HEK293 (cell line): ENCODE results near the gene SH3BP4.

Source experiments
- KLF7 ChIP-seq: fragments of 450-650 bp; formaldehyde crosslinking; IDR thresholded peaks from 2 replicates; pipeline ENCODE4 v1.5.1; 2016; ENCODE audit warnings: missing biosample characterization, missing genetic modification characterization, borderline replicate concordance
- REPIN1 ChIP-seq: fragments of 450-650 bp; formaldehyde crosslinking; IDR thresholded peaks from 2 replicates; pipeline ENCODE4 v1.5.1; 2017; ENCODE audit warnings: missing biosample characterization, missing genetic modification characterization, low read depth
- ZFP3 ChIP-seq: fragments of 450-650 bp; formaldehyde crosslinking; IDR thresholded peaks from 2 replicates; pipeline ENCODE4 v1.5.1; 2016; ENCODE audit warnings: low read depth, missing biosample characterization, missing genetic modification characterization
- ZNF324 ChIP-seq: fragments of 450-650 bp; formaldehyde crosslinking; IDR thresholded peaks from 2 replicates; pipeline ENCODE4 v1.5.1; 2016; ENCODE audit warnings: missing biosample characterization, missing genetic modification characterization
- ZNF530 ChIP-seq: fragments of 450-650 bp; formaldehyde crosslinking; IDR thresholded peaks from 2 replicates; pipeline ENCODE4 v1.5.1; 2016; ENCODE audit warnings: low read depth, missing biosample characterization, missing genetic modification characterization
- TF ChIP-seq, protein P1 (sequence below): fragments of 450-650 bp; formaldehyde crosslinking; IDR thresholded peaks from 2 replicates; pipeline ENCODE4 v1.5.1; 2016; ENCODE audit warnings: missing biosample characterization, missing genetic modification characterization
- TF ChIP-seq, protein P2 (sequence below): IDR thresholded peaks from 2 replicates; pipeline ENCODE4 v1.6.1; 2011; ENCODE audit warnings: mild to moderate bottlenecking, low read depth, low read length, borderline replicate concordance

DNA sequence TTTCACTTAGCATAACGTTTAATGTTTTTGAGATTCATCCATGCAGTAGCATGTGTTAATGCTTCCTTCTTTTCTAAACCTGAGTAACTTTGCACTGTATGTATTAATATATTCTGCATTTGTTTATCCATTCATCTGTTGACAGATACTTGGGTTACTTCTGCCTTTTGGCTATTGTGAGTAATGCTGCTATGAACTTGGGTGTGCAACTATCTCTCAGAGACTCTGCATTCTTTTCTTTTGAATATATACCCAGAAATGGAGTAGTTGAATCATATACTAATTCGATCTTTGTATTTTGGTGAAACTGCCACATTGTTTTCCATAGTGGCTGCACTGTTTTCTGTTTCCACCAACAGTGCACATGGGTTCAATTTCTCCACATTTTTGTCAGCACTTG is 128.3 kb downstream of the SH3BP4 start:
- TF ChIP-seq KLF7 (tag by site-specific recombination), result no peak
- TF ChIP-seq REPIN1 (tag by site-specific recombination), result no peak
- TF ChIP-seq, protein P1, sequence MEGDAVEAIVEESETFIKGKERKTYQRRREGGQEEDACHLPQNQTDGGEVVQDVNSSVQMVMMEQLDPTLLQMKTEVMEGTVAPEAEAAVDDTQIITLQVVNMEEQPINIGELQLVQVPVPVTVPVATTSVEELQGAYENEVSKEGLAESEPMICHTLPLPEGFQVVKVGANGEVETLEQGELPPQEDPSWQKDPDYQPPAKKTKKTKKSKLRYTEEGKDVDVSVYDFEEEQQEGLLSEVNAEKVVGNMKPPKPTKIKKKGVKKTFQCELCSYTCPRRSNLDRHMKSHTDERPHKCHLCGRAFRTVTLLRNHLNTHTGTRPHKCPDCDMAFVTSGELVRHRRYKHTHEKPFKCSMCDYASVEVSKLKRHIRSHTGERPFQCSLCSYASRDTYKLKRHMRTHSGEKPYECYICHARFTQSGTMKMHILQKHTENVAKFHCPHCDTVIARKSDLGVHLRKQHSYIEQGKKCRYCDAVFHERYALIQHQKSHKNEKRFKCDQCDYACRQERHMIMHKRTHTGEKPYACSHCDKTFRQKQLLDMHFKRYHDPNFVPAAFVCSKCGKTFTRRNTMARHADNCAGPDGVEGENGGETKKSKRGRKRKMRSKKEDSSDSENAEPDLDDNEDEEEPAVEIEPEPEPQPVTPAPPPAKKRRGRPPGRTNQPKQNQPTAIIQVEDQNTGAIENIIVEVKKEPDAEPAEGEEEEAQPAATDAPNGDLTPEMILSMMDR (tag by site-specific recombination), result no peak
- TF ChIP-seq ZFP3 (tag by site-specific recombination), result no peak
- no peak for TF ChIP-seq ZNF324
- TF ChIP-seq, protein P2, sequence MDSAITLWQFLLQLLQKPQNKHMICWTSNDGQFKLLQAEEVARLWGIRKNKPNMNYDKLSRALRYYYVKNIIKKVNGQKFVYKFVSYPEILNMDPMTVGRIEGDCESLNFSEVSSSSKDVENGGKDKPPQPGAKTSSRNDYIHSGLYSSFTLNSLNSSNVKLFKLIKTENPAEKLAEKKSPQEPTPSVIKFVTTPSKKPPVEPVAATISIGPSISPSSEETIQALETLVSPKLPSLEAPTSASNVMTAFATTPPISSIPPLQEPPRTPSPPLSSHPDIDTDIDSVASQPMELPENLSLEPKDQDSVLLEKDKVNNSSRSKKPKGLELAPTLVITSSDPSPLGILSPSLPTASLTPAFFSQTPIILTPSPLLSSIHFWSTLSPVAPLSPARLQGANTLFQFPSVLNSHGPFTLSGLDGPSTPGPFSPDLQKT, result no peak
- no peak for TF ChIP-seq ZNF530 (tag by site-specific recombination)
